ENCODE results near the gene GTF2A1. TPM values are rescaled to one million over a fixed set of nuclear protein-coding genes. Genes with fewer than 3 reads are reported as not detected.

Gene GTF2A1
- total RNA-seq, 1 experiment from 2014 or later = 54.3 TPM

DNA sequence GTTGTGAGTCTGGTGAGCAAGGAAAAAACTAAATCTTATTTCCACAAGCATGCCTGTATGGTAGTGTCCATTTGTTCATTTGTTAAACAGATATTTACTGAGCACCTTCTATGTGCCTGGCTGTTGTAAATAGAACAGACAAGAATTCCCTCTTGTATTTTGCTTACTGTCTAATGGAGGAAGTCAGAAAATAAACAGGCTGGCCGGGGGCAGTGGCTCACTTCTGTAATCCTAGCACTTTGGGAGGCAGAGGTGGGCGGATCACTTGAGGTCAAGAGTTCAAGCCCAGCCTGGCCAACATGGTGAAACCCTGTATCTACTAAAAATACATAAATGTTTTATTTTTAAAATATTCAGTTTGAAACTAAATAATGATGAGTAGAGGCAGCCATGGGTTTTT lies 79.3 kb downstream of the GTF2A1 start:
- H3K27me3 ChIP-seq (replicated peaks; ENCODE audit: insufficient read depth, low read depth, low read length, poor library complexity) = no peaks in the 10 kb centered on the region
- H3K4me3 ChIP-seq (ENCODE audit: low read depth, low read length, poor library complexity, severe bottlenecking) = no peak overlapping the region
- no peak for DNase-seq (ENCODE audit: low spot score)
- POLR2A ChIA-PET (ENCODE audit: low non-redundant PET) = no interaction called here
- CTCF ChIA-PET = no interaction called here
- H3K27ac ChIP-seq (ENCODE audit: low read depth, low read length, poor library complexity, severe bottlenecking) = no peak overlapping the region
- intact Hi-C loops (cut with micrococcal nuclease; ENCODE audit: unreplicated experiment) = no loop called here
- BruUV-seq (replicated peaks) = no TSS peak
- no peaks in the 10 kb centered on the region for H3K4me1 ChIP-seq (ENCODE audit: insufficient read depth, low read length, poor library complexity, severe bottlenecking)
- no peak for TF ChIP-seq EZH2 (IDR thresholded peaks at IDR 0.05; ENCODE audit: borderline replicate concordance, low read depth, low read length, poor library complexity, severe bottlenecking)
- TF ChIP-seq, protein P1, sequence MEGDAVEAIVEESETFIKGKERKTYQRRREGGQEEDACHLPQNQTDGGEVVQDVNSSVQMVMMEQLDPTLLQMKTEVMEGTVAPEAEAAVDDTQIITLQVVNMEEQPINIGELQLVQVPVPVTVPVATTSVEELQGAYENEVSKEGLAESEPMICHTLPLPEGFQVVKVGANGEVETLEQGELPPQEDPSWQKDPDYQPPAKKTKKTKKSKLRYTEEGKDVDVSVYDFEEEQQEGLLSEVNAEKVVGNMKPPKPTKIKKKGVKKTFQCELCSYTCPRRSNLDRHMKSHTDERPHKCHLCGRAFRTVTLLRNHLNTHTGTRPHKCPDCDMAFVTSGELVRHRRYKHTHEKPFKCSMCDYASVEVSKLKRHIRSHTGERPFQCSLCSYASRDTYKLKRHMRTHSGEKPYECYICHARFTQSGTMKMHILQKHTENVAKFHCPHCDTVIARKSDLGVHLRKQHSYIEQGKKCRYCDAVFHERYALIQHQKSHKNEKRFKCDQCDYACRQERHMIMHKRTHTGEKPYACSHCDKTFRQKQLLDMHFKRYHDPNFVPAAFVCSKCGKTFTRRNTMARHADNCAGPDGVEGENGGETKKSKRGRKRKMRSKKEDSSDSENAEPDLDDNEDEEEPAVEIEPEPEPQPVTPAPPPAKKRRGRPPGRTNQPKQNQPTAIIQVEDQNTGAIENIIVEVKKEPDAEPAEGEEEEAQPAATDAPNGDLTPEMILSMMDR (conservative IDR thresholded peaks at IDR 0.05; ENCODE audit: low read depth, low read length) = no peak
- no peaks in the 10 kb centered on the region for H3K9me3 ChIP-seq (ENCODE audit: low read depth, low read length, poor library complexity, severe bottlenecking)
- no peaks in the 10 kb centered on the region for H3K36me3 ChIP-seq (ENCODE audit: insufficient read depth, low read length, poor library complexity, severe bottlenecking)

DNA sequence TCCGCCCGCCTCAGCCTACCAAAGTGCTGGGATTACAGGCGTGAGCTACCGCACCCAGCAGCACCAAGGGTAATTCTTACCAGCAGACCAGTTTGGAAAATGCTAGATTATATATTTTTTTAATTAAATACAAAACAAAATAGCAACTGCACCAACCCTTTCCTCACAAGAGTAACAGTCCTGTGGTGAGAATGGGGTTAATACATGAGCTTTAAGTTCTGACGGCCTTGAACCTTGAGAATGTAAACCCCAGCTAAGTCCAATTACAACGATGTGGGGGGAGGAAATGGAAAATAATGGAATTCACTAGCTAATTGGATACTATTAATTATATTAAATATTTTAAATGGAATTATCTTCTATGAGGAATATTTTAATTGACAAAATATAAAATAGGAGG lies 82.3 kb downstream of the GTF2A1 start:
- H3K9me3 ChIP-seq (ENCODE audit: low read depth, low read length, poor library complexity, severe bottlenecking) = no peaks in the 10 kb centered on the region
- ChIA-PET POLR2A (ENCODE audit: low non-redundant PET) (no interaction called here), CTCF (interaction anchor here (0.6 kb wide), 1 partner anchor 927 kb away, joined by 9 read pairs; no protein-coding TSS in a partner anchor)
- no peak overlapping the region for H3K4me3 ChIP-seq (ENCODE audit: low read depth, low read length, poor library complexity, severe bottlenecking)
- intact Hi-C loops (cut with micrococcal nuclease; ENCODE audit: unreplicated experiment) = no loop called here
- no peak for DNase-seq (ENCODE audit: low spot score)
- BruUV-seq (replicated peaks) = no TSS peak
- no peak overlapping the region for H3K27ac ChIP-seq (ENCODE audit: low read depth, low read length, poor library complexity, severe bottlenecking)
- TF ChIP-seq, protein P1 (conservative IDR thresholded peaks at IDR 0.05; ENCODE audit: low read depth, low read length) = no peak
- no peak for TF ChIP-seq EZH2 (IDR thresholded peaks at IDR 0.05; ENCODE audit: borderline replicate concordance, low read depth, low read length, poor library complexity, severe bottlenecking)
- no peaks in the 10 kb centered on the region for H3K4me1 ChIP-seq (ENCODE audit: insufficient read depth, low read length, poor library complexity, severe bottlenecking)
- H3K27me3 ChIP-seq (replicated peaks; ENCODE audit: insufficient read depth, low read depth, low read length, poor library complexity) = no peaks in the 10 kb centered on the region
- H3K36me3 ChIP-seq (ENCODE audit: insufficient read depth, low read length, poor library complexity, severe bottlenecking) = no peaks in the 10 kb centered on the region

DNA sequence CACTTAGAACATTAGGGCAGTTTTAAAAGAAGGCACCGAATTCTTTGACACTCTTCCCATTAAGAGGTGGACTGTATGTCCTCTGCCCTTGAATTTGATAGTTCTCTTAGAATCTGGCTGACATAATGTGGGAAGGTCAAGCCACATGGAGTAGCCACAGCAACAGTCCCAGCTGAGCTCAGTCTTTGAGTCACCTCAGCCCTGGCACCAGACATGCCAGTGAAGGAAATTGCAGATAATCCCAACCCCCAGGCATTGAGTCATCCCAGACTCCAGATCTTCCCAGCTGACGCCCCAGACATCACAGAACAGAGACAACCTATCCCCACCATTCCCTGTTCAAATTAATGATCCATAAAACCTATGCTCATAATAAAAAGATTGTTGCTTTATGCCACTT lies 83.4 kb downstream of the GTF2A1 start:
- TF ChIP-seq EZH2 (IDR thresholded peaks at IDR 0.05; ENCODE audit: borderline replicate concordance, low read depth, low read length, poor library complexity, severe bottlenecking) = no peak
- TF ChIP-seq, protein P1 (conservative IDR thresholded peaks at IDR 0.05; ENCODE audit: low read depth, low read length) = no peak
- Histone ChIP-seq H3K4me3 (ENCODE audit: low read depth, low read length, poor library complexity, severe bottlenecking) (no peak overlapping the region), H3K27me3 (replicated peaks; ENCODE audit: insufficient read depth, low read depth, low read length, poor library complexity) (no peaks in the 10 kb centered on the region), H3K36me3 (ENCODE audit: insufficient read depth, low read length, poor library complexity, severe bottlenecking) (no peaks in the 10 kb centered on the region), H3K4me1 (ENCODE audit: insufficient read depth, low read length, poor library complexity, severe bottlenecking) (no peaks in the 10 kb centered on the region), H3K9me3 (ENCODE audit: low read depth, low read length, poor library complexity, severe bottlenecking) (no peaks in the 10 kb centered on the region), H3K27ac (ENCODE audit: low read depth, low read length, poor library complexity, severe bottlenecking) (no peak overlapping the region)
- no TSS peak for BruUV-seq (replicated peaks)
- intact Hi-C loops (cut with micrococcal nuclease; ENCODE audit: unreplicated experiment) = no loop called here
- peak; percentile 7 for DNase-seq (ENCODE audit: low spot score)
- ChIA-PET POLR2A (ENCODE audit: low non-redundant PET) (no interaction called here), CTCF (no interaction called here)
